Liver (tissue), 3 donors: ENCODE results near the gene DSCAML1.

Experiments used
- ATF3 ChIP-seq: IDR thresholded peaks from 2 replicates; pipeline ENCODE4 v1.6.1; 2016; ENCODE audit warnings: antibody characterized with exemption
- FOXA1 ChIP-seq: IDR thresholded peaks from 2 replicates; pipeline ENCODE4 v1.6.1; 2016; ENCODE audit warnings: antibody characterized with exemption
- GABPA ChIP-seq, 2 donors: IDR thresholded peaks in 1 of 2; conservative IDR thresholded peaks in 1 of 2; 2 replicates each; pipeline ENCODE4 v1.6.1; 2016; ENCODE audit warnings: antibody characterized with exemption in 2 of 2, mild to moderate bottlenecking in 1 of 2, moderate library complexity in 1 of 2
- HNF4G ChIP-seq: IDR thresholded peaks from 2 replicates; pipeline ENCODE4 v1.6.1; 2016; ENCODE audit warnings: antibody characterized with exemption
- JUND ChIP-seq, 2 donors: IDR thresholded peaks; 2 replicates each; pipeline ENCODE4 v1.6.1; 2016; ENCODE audit warnings: antibody characterized with exemption in 2 of 2
- NR2F2 ChIP-seq: IDR thresholded peaks from 2 replicates; pipeline ENCODE4 v1.6.1; 2016; ENCODE audit warnings: antibody characterized with exemption
- SP1 ChIP-seq: IDR thresholded peaks from 2 replicates; pipeline ENCODE4 v1.6.1; 2018; ENCODE audit warnings: antibody characterized with exemption, mild to moderate bottlenecking
- TAF1 ChIP-seq: conservative IDR thresholded peaks from 2 replicates; pipeline ENCODE4 v1.6.1; 2016; ENCODE audit warnings: antibody characterized with exemption, mild to moderate bottlenecking
- TF ChIP-seq, protein P1 (sequence below): fragments of 150-350 bp; IDR thresholded peaks from 2 replicates; pipeline ENCODE4 v1.5.1; 2017; ENCODE audit warnings: improper control_type of control experiment, low read depth, low read length; ENCODE audit not compliant: missing input control
- TF ChIP-seq, protein P2 (sequence below): IDR thresholded peaks from 2 replicates; pipeline ENCODE4 v1.6.1; 2016; ENCODE audit warnings: antibody characterized with exemption, mild to moderate bottlenecking
- TF ChIP-seq, protein P3 (sequence below): IDR thresholded peaks from 2 replicates; pipeline ENCODE4 v1.6.1; 2016; ENCODE audit warnings: antibody characterized with exemption
- TF ChIP-seq, protein P4 (sequence below): IDR thresholded peaks from 2 replicates; pipeline ENCODE4 v1.6.1; 2016; ENCODE audit warnings: antibody characterized with exemption
- donor health status: healthy.
- donor health status: healthy.

GRCh38 chr11:117593065-117593464 lies 204.0 kb downstream of the DSCAML1 start:
- TF ChIP-seq, protein P1, sequence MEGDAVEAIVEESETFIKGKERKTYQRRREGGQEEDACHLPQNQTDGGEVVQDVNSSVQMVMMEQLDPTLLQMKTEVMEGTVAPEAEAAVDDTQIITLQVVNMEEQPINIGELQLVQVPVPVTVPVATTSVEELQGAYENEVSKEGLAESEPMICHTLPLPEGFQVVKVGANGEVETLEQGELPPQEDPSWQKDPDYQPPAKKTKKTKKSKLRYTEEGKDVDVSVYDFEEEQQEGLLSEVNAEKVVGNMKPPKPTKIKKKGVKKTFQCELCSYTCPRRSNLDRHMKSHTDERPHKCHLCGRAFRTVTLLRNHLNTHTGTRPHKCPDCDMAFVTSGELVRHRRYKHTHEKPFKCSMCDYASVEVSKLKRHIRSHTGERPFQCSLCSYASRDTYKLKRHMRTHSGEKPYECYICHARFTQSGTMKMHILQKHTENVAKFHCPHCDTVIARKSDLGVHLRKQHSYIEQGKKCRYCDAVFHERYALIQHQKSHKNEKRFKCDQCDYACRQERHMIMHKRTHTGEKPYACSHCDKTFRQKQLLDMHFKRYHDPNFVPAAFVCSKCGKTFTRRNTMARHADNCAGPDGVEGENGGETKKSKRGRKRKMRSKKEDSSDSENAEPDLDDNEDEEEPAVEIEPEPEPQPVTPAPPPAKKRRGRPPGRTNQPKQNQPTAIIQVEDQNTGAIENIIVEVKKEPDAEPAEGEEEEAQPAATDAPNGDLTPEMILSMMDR: no peak
- TF ChIP-seq, protein P2, sequence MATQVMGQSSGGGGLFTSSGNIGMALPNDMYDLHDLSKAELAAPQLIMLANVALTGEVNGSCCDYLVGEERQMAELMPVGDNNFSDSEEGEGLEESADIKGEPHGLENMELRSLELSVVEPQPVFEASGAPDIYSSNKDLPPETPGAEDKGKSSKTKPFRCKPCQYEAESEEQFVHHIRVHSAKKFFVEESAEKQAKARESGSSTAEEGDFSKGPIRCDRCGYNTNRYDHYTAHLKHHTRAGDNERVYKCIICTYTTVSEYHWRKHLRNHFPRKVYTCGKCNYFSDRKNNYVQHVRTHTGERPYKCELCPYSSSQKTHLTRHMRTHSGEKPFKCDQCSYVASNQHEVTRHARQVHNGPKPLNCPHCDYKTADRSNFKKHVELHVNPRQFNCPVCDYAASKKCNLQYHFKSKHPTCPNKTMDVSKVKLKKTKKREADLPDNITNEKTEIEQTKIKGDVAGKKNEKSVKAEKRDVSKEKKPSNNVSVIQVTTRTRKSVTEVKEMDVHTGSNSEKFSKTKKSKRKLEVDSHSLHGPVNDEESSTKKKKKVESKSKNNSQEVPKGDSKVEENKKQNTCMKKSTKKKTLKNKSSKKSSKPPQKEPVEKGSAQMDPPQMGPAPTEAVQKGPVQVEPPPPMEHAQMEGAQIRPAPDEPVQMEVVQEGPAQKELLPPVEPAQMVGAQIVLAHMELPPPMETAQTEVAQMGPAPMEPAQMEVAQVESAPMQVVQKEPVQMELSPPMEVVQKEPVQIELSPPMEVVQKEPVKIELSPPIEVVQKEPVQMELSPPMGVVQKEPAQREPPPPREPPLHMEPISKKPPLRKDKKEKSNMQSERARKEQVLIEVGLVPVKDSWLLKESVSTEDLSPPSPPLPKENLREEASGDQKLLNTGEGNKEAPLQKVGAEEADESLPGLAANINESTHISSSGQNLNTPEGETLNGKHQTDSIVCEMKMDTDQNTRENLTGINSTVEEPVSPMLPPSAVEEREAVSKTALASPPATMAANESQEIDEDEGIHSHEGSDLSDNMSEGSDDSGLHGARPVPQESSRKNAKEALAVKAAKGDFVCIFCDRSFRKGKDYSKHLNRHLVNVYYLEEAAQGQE: no peak
- TF ChIP-seq, protein P3, sequence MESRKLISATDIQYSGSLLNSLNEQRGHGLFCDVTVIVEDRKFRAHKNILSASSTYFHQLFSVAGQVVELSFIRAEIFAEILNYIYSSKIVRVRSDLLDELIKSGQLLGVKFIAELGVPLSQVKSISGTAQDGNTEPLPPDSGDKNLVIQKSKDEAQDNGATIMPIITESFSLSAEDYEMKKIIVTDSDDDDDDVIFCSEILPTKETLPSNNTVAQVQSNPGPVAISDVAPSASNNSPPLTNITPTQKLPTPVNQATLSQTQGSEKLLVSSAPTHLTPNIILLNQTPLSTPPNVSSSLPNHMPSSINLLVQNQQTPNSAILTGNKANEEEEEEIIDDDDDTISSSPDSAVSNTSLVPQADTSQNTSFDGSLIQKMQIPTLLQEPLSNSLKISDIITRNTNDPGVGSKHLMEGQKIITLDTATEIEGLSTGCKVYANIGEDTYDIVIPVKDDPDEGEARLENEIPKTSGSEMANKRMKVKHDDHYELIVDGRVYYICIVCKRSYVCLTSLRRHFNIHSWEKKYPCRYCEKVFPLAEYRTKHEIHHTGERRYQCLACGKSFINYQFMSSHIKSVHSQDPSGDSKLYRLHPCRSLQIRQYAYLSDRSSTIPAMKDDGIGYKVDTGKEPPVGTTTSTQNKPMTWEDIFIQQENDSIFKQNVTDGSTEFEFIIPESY: no peak
- no peak for TF ChIP-seq NR2F2
- TF ChIP-seq JUND (IDR thresholded peaks at IDR 0.05): no peak
- TF ChIP-seq, protein P4, sequence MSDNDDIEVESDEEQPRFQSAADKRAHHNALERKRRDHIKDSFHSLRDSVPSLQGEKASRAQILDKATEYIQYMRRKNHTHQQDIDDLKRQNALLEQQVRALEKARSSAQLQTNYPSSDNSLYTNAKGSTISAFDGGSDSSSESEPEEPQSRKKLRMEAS: no peak
- TF ChIP-seq FOXA1: no peak
- TF ChIP-seq TAF1: no peak
- TF ChIP-seq SP1: no peak
- TF ChIP-seq GABPA (IDR thresholded peaks at IDR 0.05 in 1 of 2, conservative IDR thresholded peaks at IDR 0.05 in 1 of 2): no peak
- TF ChIP-seq ATF3: no peak
- no peak for TF ChIP-seq HNF4G
